ENCODE measurements around the gene SYTL4. TPM values are rescaled to one million over a fixed set of nuclear protein-coding genes. Genes with fewer than 3 reads are reported as not detected.
A peak's percentile ranks its signal among the peaks of the same experiment; 100 is the strongest.

Gene SYTL4
- total RNA-seq, 2 experiments from 2014 or later, result not detected

GRCh38 chrX:100645106-100645505 lies 86.8 kb downstream of the SYTL4 start:
- Mint-ChIP-seq H3K9me3 (no peaks in the 10 kb centered on the region), H3K4me3 (no peak overlapping the region), H3K27me3 (peaks cover 17% of the 10 kb centered on the region), H3K27ac (no peak overlapping the region), H3K36me3 (no peaks in the 10 kb centered on the region), H3K4me1 (no peaks in the 10 kb centered on the region)
- no peak for DNase-seq

DNA sequence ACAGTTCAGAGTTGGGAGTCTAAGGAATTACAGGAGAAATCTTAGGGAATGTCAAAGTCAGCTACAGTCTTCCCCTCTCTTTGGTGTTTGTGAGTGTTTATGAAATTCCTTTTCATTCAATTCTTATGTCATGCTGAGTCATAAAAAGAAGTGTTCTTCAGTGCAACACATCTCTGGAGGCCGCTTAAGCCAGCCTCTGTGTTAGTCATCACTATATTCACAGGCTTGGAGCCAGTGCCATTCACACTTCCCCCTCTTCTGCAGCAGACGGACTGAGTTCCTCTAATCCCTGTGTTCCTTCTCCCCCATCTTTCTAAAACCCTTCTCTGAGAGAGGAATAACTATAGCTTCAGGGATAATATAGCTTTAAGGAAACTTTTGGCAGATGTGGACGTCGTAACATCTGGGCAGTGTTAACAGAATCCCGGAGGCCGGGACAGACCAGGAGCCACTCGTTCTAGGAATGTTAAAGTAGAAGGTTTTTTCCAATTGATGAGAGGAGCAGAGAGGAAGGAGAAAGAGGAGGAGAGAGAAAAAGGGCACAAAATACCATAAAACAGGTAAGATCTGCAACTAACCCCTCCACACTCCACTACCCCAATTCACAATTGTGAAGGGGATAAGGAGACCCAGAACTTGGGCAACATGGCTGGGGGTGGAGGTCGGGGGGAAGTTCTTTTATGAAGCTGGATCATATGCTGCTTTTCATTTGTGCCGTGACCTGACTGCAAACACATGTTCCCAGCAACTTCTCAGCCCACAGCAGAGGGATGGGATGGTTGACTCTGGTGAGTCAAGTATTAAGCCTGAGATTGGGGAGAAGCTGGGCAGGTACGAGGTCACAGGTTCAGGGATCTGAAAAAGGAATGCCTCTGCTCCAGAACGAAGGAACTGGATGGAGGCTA lies 87.7 kb downstream of the SYTL4 start, which contains the start of gene SRPX2:
Gene SRPX2, plus strand, starts transcription at position 244 of the 905 bp plus-strand sequence. CDS start 2,124 bp downstream, outside the sequence.
- H3K27ac Mint-ChIP-seq, result no peak within 1 kb of the TSS
- H3K27me3 Mint-ChIP-seq, result peaks cover 17% of the 10 kb centered on the region
- no peaks in the 10 kb centered on the region for H3K9me3 Mint-ChIP-seq
- H3K36me3 Mint-ChIP-seq, result no peaks in the 10 kb centered on the region
- DNase-seq, result no peak
- H3K4me3 Mint-ChIP-seq, result no peak within 1 kb of the TSS
- H3K4me1 Mint-ChIP-seq, result no peaks in the 10 kb centered on the region

DNA sequence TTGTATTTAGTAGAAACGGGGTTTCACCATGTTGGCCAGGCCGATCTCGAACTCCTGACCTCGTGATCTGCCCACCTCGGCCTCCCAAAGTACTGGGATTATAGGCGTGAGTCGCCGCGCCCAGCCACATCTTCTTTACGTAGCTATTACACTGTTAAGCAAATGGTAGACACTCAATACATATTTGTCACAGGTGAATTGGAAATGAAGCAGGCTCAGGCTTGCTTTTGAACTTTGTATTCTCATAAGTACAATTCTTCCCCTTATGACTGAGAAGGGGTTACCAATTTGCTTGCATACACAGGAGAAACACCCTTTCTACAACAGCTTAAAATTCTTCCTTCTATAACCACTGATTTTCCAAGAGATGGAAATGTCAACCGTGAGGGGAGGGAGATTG lies 88.7 kb downstream of the SYTL4 start:
- Mint-ChIP-seq H3K27ac (no peak overlapping the region), H3K9me3 (no peaks in the 10 kb centered on the region), H3K36me3 (no peaks in the 10 kb centered on the region), H3K4me1 (no peaks in the 10 kb centered on the region), H3K4me3 (no peak overlapping the region), H3K27me3 (peaks cover 17% of the 10 kb centered on the region)
- no peak for DNase-seq

DNA sequence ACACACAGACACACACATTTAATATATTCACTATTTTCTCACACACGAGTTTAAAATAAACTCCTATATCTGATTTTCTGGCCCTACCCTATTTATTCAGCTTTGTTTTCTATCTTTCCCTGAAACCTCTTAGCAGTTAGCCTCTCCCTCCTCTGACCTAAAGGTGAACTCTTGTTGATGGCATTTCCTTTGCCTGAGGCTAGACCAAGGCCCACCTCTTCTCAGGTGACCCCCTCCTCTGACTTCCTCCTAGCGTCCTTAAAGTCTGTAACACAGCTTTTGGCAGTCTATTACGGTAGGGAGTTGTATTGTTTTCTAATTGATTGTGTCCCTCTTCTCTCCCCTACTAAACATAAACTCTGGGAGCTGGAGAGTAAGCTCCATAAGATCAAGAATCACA lies 89.6 kb downstream of the SYTL4 start:
- Mint-ChIP-seq H3K4me1 (no peaks in the 10 kb centered on the region), H3K27me3 (peaks cover 17% of the 10 kb centered on the region), H3K9me3 (no peaks in the 10 kb centered on the region), H3K27ac (no peak overlapping the region), H3K36me3 (no peaks in the 10 kb centered on the region), H3K4me3 (no peak overlapping the region)
- no peak for DNase-seq

DNA sequence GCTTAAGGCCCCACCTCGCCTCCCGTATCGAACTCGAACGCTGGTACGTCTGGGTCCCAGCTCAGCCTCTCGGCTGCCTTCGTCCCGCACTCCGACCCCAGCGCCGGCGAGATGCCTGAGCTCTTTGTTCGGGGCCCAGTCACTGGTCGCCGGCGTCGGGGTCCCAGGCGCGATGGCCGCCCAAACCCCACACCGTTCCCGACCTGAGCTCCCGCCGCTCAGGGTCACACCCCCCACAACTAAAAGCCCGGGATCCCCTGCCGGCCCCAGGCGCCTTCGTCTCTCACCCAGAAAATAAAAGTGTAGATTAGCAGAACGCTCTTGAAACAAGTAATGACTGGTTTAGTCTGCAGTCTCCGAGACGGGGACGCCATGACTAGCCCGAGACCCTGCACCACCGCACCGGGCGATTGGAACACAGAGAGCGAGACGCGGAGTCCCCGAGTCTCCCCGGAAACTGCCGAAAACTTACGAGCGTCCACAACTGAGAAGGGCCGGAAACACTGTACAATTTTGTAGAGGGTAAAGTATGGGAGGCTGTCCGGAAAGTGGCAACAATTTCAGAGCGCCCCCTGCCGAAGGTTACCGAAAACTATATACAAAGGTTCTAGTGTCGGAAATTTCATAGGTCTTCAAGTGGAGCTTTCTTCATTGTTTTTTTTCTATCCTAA lies 95.5 kb downstream of the SYTL4 start, which contains the start of gene TSPAN6:
Gene TSPAN6, minus strand, starts transcription at position 486 of the 671 bp plus-strand sequence. Its CDS starts 112 bp downstream, at position 374.
- peak; percentile 69 for DNase-seq
- Mint-ChIP-seq H3K36me3 (no peaks in the 10 kb centered on the region), H3K4me3 (peak within 1 kb of the TSS; percentile 84), H3K4me1 (peaks cover 2% of the 10 kb centered on the region), H3K27ac (peak within 1 kb of the TSS; percentile 72), H3K9me3 (no peaks in the 10 kb centered on the region), H3K27me3 (peaks cover 7% of the 10 kb centered on the region)

- H3K27ac Mint-ChIP-seq, result no peak overlapping the region
- no peaks in the 10 kb centered on the region for H3K36me3 Mint-ChIP-seq
- H3K9me3 Mint-ChIP-seq, result no peaks in the 10 kb centered on the region
- peaks cover 2% of the 10 kb centered on the region for H3K4me1 Mint-ChIP-seq
- DNase-seq, result no peak
- peak overlapping the region; percentile 84 for H3K4me3 Mint-ChIP-seq
- peaks cover 7% of the 10 kb centered on the region for H3K27me3 Mint-ChIP-seq
Measured at GRCh38 chrX:100635989-100636320, 96.0 kb downstream of the SYTL4 start.

DNA sequence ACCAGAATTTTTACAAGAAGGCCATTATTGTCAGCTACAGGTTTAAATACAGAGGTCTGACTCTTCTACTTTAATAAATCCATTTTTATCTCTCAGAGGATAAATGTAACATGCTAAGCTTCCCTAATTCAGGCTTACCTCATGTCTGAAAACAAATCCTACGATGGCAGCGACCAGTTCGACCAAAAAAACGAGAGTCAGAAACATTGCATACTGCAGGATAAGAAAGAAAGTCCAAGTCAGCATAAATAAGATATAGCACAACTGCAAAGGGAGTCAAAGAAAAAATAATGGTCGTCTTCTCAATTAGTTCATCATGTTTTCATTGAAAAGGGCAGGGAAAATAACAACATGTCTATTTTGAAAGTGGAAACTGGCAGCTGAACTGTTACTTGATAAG lies 96.9 kb downstream of the SYTL4 start:
- no peak for DNase-seq
- Mint-ChIP-seq H3K27ac (no peak overlapping the region), H3K4me3 (no peak overlapping the region)

GRCh38 chrX:100625985-100626491 lies 105.9 kb downstream of the SYTL4 start:
- peak; percentile 2 for DNase-seq
- H3K4me1 Mint-ChIP-seq, result peaks cover 9% of the 10 kb centered on the region
- no peaks in the 10 kb centered on the region for H3K36me3 Mint-ChIP-seq
- H3K4me3 Mint-ChIP-seq, result no peak overlapping the region
- H3K27ac Mint-ChIP-seq, result no peak overlapping the region
- H3K9me3 Mint-ChIP-seq, result no peaks in the 10 kb centered on the region
- peaks cover 3% of the 10 kb centered on the region for H3K27me3 Mint-ChIP-seq

More for the DNA sequence above, 96.9 kb downstream of the SYTL4 start:
- no peaks in the 10 kb centered on the region for H3K36me3 Mint-ChIP-seq
- peaks cover 7% of the 10 kb centered on the region for H3K27me3 Mint-ChIP-seq
- peaks cover 2% of the 10 kb centered on the region for H3K4me1 Mint-ChIP-seq
- no peaks in the 10 kb centered on the region for H3K9me3 Mint-ChIP-seq

Other genes with a start within 250 kb of the SYTL4 start
- gene TNMD, start 147.2 kb downstream of the SYTL4 start, total RNA-seq, result not detected
- under 1 TPM; 0.43 to 0.52 TPM for gene TSPAN6, start 95.3 kb downstream of the SYTL4 start, total RNA-seq
- not detected for gene SRPX2, start 87.9 kb downstream of the SYTL4 start, total RNA-seq
- gene CSTF2, start 88.3 kb upstream of the SYTL4 start, total RNA-seq, result 10 to 100 TPM; 57.6 to 59.5 TPM
- not detected for gene NOX1, start 142.2 kb upstream of the SYTL4 start, total RNA-seq
- gene XKRX, start 196.8 kb upstream of the SYTL4 start, total RNA-seq, result under 1 TPM; 0.41 to 0.60 TPM
- not detected for gene ARL13A, start 237.6 kb upstream of the SYTL4 start, total RNA-seq

Data from activated naive CD8-positive, alpha-beta T cell treated with anti-CD3 and anti-CD28 coated beads for 36 hours (primary cell).